ENCODE measurements around the gene ANXA6. TPM values are rescaled to one million over a fixed set of nuclear protein-coding genes. Genes with fewer than 3 reads are reported as not detected.

ANXA6 gene
- total RNA-seq, 4 donors from 2014 or later: 91.6 to 164 (median 142) TPM

GRCh38 chr5:151053796-151054462 is 103.7 kb downstream of the ANXA6 start:
- Histone ChIP-seq H3K9me3 (no peaks in the 10 kb centered on the region), H3K27me3 (no peaks in the 10 kb centered on the region), H3K36me3 (peaks cover 0 to 77% of the 10 kb centered on the region in 2 donors), H3K4me1 (peaks cover 13 to 17% of the 10 kb centered on the region in 2 donors), H3K4me3 (no peak overlapping the region), H3K27ac (peak overlapping the region in 2 of 4 donors; percentile 47 to 73)
- DNase-seq: peak in 1 of 2 donors; percentile 37
- TF ChIP-seq POLR2A (IDR thresholded peaks at IDR 0.05) (no peak), CTCF (IDR thresholded peaks at IDR 0.05 in 4 of 5, conservative IDR thresholded peaks at IDR 0.05 in 1 of 5) (no peak)
- in situ Hi-C loops (cut with MboI; ENCODE audit: low sequenced_read_pairs in 4 of 4) (loop anchor here (5.0 kb wide), 2 partner anchors 58 to 63 kb away; no protein-coding TSS in a partner anchor), intact Hi-C loops (cut with DNase I; ENCODE audit: low total_unique reads) (no loop called here)
- peak in 1 of 2 donors; percentile 28 for ATAC-seq

- in situ Hi-C loops (cut with MboI; ENCODE audit: low sequenced_read_pairs in 4 of 4): loop anchor here (5.0 kb wide), 2 partner anchors 59 to 64 kb away; no protein-coding TSS in a partner anchor
- intact Hi-C loops (cut with DNase I; ENCODE audit: low total_unique reads): no loop called here
- TF ChIP-seq POLR2A (IDR thresholded peaks at IDR 0.05) (no peak), CTCF (IDR thresholded peaks at IDR 0.05 in 4 of 5, conservative IDR thresholded peaks at IDR 0.05 in 1 of 5) (no peak)
- DNase-seq (no peak), ATAC-seq (no peak)
- peak overlapping the region; percentile 56 to 73 (median 67) for H3K27ac ChIP-seq
- no peaks in the 10 kb centered on the region for H3K9me3 ChIP-seq
- peaks cover 8 to 10% of the 10 kb centered on the region in 2 donors for H3K4me1 ChIP-seq
- H3K27me3 ChIP-seq: no peaks in the 10 kb centered on the region
- no peak overlapping the region for H3K4me3 ChIP-seq
- H3K36me3 ChIP-seq: peaks cover 0 to 77% of the 10 kb centered on the region in 2 donors
Measured at GRCh38 chr5:151052836-151053235, 104.7 kb downstream of the ANXA6 start.

- ATAC-seq: peak; percentile 4 to 6
- peak overlapping the region; percentile 56 to 73 (median 67) for H3K27ac ChIP-seq
- peaks cover 0 to 72% of the 10 kb centered on the region in 2 donors for H3K36me3 ChIP-seq
Measured at GRCh38 chr5:151051931-151052608, 105.5 kb downstream of the ANXA6 start.

More at GRCh38 chr5:151051931-151052608, 105.5 kb downstream of the ANXA6 start:
- intact Hi-C loops (cut with DNase I; ENCODE audit: low total_unique reads) (loop anchor here (1.0 to 2.0 kb wide), 2 partner anchors 63 to 113 kb away; no protein-coding TSS in a partner anchor), in situ Hi-C loops (cut with MboI; ENCODE audit: low sequenced_read_pairs in 4 of 4) (loop anchor here (5.0 kb wide), 2 partner anchors 60 to 65 kb away; no protein-coding TSS in a partner anchor)
- H3K4me1 ChIP-seq: peaks cover 8 to 10% of the 10 kb centered on the region in 2 donors
- no peak overlapping the region for H3K4me3 ChIP-seq
- no peaks in the 10 kb centered on the region for H3K27me3 ChIP-seq
- TF ChIP-seq POLR2A (IDR thresholded peaks at IDR 0.05) (no peak), CTCF (IDR thresholded peaks at IDR 0.05 in 4 of 5, conservative IDR thresholded peaks at IDR 0.05 in 1 of 5) (peak in 1 of 5 experiments; percentile 4)
- DNase-seq: peak in 1 of 2 donors; percentile 26
- no peaks in the 10 kb centered on the region for H3K9me3 ChIP-seq

Data from gastrocnemius medialis (tissue), 4 donors.